ENCODE data around the gene GHITM. TPM values are rescaled to one million over a fixed set of nuclear protein-coding genes. Genes with fewer than 3 reads are reported as not detected.
"Not testable (repeated sequence)": the region's sequence is repeated elsewhere in the genome, so short reads cannot be mapped to it uniquely, and the experiment has no call there.

Gene GHITM
- total RNA-seq, 1 donor from 2014 or later, result 119 TPM

- intact Hi-C loops (cut with micrococcal nuclease), result no loop called here
These were observed 36.1 kb downstream of the GHITM start for GRCh38 chr10:84175436-84175835.

- intact Hi-C loops (cut with micrococcal nuclease), result loop anchor here (2.0 kb wide), 1 partner anchor 38 kb away; the partner anchor contains the start of gene GHITM
These were observed 37.0 kb downstream of the GHITM start for GRCh38 chr10:84176351-84176750.

GRCh38 chr10:84176836-84177474, 37.6 kb downstream of the GHITM start:
- intact Hi-C loops (cut with micrococcal nuclease), result loop anchor here (2.0 kb wide), 1 partner anchor 38 kb away; the partner anchor contains the start of gene GHITM

GRCh38 chr10:84177541-84178141, 38.3 kb downstream of the GHITM start:
- intact Hi-C loops (cut with micrococcal nuclease), result loop anchor here (2.0 kb wide), 1 partner anchor 39 kb away; the partner anchor contains the start of gene GHITM

GRCh38 chr10:84178160-84178609, 38.9 kb downstream of the GHITM start:
- intact Hi-C loops (cut with micrococcal nuclease), result no loop called here

GRCh38 chr10:84179059-84179710, 39.9 kb downstream of the GHITM start:
- intact Hi-C loops (cut with micrococcal nuclease), result no loop called here

- intact Hi-C loops (cut with micrococcal nuclease), result not testable (repeated sequence)
These were observed 41.1 kb downstream of the GHITM start for GRCh38 chr10:84180386-84180785.

- intact Hi-C loops (cut with micrococcal nuclease), result no loop called here
These were observed 42.3 kb downstream of the GHITM start for GRCh38 chr10:84181631-84182030.

- intact Hi-C loops (cut with micrococcal nuclease), result no loop called here
These were observed 45.2 kb downstream of the GHITM start for GRCh38 chr10:84184517-84184916.

- intact Hi-C loops (cut with micrococcal nuclease), result no loop called here
These were observed 46.3 kb downstream of the GHITM start for GRCh38 chr10:84185526-84186175.

GRCh38 chr10:84188815-84189214, 49.5 kb downstream of the GHITM start:
- intact Hi-C loops (cut with micrococcal nuclease), result no loop called here

- intact Hi-C loops (cut with micrococcal nuclease), result no loop called here
These were observed 51.3 kb downstream of the GHITM start for GRCh38 chr10:84190621-84191020.

GRCh38 chr10:84191106-84191505, 51.8 kb downstream of the GHITM start:
- intact Hi-C loops (cut with micrococcal nuclease), result no loop called here

GRCh38 chr10:84193327-84193726, 54.0 kb downstream of the GHITM start:
- intact Hi-C loops (cut with micrococcal nuclease), result no loop called here

GRCh38 chr10:84193846-84194423, 54.6 kb downstream of the GHITM start:
- intact Hi-C loops (cut with micrococcal nuclease), result no loop called here

GRCh38 chr10:84194424-84195043, 55.2 kb downstream of the GHITM start, which contains the start of gene CDHR1:
CDHR1 (plus strand) TSS chr10:84194537; CDS start chr10:84194761, 224 bp downstream.
- intact Hi-C loops (cut with micrococcal nuclease), result no loop called here

GRCh38 chr10:84195044-84195830, 55.9 kb downstream of the GHITM start:
- intact Hi-C loops (cut with micrococcal nuclease), result no loop called here

GRCh38 chr10:84196083-84196482, 56.8 kb downstream of the GHITM start:
- intact Hi-C loops (cut with micrococcal nuclease), result no loop called here

GRCh38 chr10:84196941-84197340, 57.6 kb downstream of the GHITM start:
- intact Hi-C loops (cut with micrococcal nuclease), result no loop called here

GRCh38 chr10:84197643-84198042, 58.3 kb downstream of the GHITM start:
- intact Hi-C loops (cut with micrococcal nuclease), result no loop called here
